SK-N-SH (cell line): ENCODE results near the gene BMP7.

Experiments used
- FOXJ3 ChIP-seq: sonication (generic); formaldehyde crosslinking; IDR thresholded peaks from 2 replicates; pipeline ENCODE4 v1.5.1; 2020; ENCODE audit warnings: mild to moderate bottlenecking, missing genetic modification reagents
- MEF2A ChIP-seq: IDR thresholded peaks from 2 replicates; pipeline ENCODE4 v1.4.0; 2012; ENCODE audit warnings: low read depth, borderline replicate concordance
- MXI1 ChIP-seq: IDR thresholded peaks from 2 replicates; pipeline ENCODE4 v1.6.1; 2012; ENCODE audit warnings: mild to moderate bottlenecking, low read depth, low read length, improper control_type of control experiment
- POLR2AphosphoS5 ChIP-seq: IDR thresholded peaks from 2 replicates; pipeline ENCODE4 v1.6.1; 2012; ENCODE audit warnings: low read depth, low read length
- RCOR1 ChIP-seq: fragments of 150-350 bp; IDR thresholded peaks from 2 replicates; pipeline ENCODE4 v1.6.1; 2017; ENCODE audit warnings: antibody characterized with exemption, low read length
- RXRA ChIP-seq: IDR thresholded peaks from 2 replicates; pipeline ENCODE4 v1.4.0; 2012; ENCODE audit warnings: low read depth, mild to moderate bottlenecking, borderline replicate concordance
- SIN3A ChIP-seq: IDR thresholded peaks from 2 replicates; pipeline ENCODE4 v1.6.1; 2012; ENCODE audit warnings: low read depth, mild to moderate bottlenecking, low read length, moderate library complexity, borderline replicate concordance
- SMC3 ChIP-seq: IDR thresholded peaks from 2 replicates; pipeline ENCODE4 v1.6.1; 2012; ENCODE audit warnings: low read depth, low read length, improper control_type of control experiment
- TAF1 ChIP-seq: IDR thresholded peaks from 2 replicates; pipeline ENCODE4 v1.6.1; 2012; ENCODE audit warnings: low read depth, mild to moderate bottlenecking, low read length, moderate library complexity, borderline replicate concordance
- TCF12 ChIP-seq: IDR thresholded peaks from 2 replicates; pipeline ENCODE4 v1.4.0; 2012
- USF2 ChIP-seq: fragments of 150-350 bp; IDR thresholded peaks from 2 replicates; pipeline ENCODE4 v1.6.1; 2017; ENCODE audit warnings: antibody characterized with exemption, low read length, low read depth, borderline replicate concordance
- YY1 ChIP-seq: IDR thresholded peaks from 2 replicates; pipeline ENCODE4 v1.4.0; 2012; ENCODE audit warnings: low read depth, mild to moderate bottlenecking
- ZBTB33 ChIP-seq: IDR thresholded peaks from 2 replicates; pipeline ENCODE4 v1.4.0; 2012; ENCODE audit warnings: low read depth, borderline replicate concordance
- TF ChIP-seq, protein P1 (sequence below): fragments of 200-600 bp; sonication (generic); IDR thresholded peaks from 2 replicates; pipeline ENCODE4 v1.6.1; 2017; ENCODE audit warnings: antibody characterized with exemption, mild to moderate bottlenecking, moderate library complexity

DNA sequence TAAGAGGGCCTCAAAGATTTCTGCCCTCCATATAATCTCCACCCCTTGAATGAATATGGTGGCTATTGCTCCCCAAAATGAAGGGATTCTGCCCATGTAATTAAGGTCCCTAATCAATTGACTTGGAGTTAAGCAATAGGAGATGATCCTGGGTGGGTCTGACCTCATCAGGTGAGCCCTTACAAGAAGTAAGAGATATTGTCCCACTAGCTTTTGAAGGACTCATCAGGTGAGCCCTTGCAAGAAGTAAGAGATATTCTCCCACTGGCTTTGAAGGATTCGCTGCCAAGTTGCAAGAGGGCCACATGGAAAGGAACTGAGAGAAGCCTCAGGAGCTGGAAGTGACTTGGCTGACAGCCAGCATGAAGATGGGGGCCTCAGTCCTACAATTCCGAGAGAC, 103.4 kb downstream of the BMP7 start:
- TF ChIP-seq, protein P1, sequence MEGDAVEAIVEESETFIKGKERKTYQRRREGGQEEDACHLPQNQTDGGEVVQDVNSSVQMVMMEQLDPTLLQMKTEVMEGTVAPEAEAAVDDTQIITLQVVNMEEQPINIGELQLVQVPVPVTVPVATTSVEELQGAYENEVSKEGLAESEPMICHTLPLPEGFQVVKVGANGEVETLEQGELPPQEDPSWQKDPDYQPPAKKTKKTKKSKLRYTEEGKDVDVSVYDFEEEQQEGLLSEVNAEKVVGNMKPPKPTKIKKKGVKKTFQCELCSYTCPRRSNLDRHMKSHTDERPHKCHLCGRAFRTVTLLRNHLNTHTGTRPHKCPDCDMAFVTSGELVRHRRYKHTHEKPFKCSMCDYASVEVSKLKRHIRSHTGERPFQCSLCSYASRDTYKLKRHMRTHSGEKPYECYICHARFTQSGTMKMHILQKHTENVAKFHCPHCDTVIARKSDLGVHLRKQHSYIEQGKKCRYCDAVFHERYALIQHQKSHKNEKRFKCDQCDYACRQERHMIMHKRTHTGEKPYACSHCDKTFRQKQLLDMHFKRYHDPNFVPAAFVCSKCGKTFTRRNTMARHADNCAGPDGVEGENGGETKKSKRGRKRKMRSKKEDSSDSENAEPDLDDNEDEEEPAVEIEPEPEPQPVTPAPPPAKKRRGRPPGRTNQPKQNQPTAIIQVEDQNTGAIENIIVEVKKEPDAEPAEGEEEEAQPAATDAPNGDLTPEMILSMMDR = no peak
- no peak for TF ChIP-seq POLR2AphosphoS5
- TF ChIP-seq TAF1 = no peak
- TF ChIP-seq MEF2A = no peak
- TF ChIP-seq SMC3 = no peak
- no peak for TF ChIP-seq TCF12
- TF ChIP-seq RCOR1 = no peak
- no peak for TF ChIP-seq SIN3A
- no peak for TF ChIP-seq MXI1
- TF ChIP-seq USF2 = no peak
- TF ChIP-seq FOXJ3 (CRISPR knock-in tag) = no peak
- TF ChIP-seq RXRA = no peak
- TF ChIP-seq YY1 = no peak
- TF ChIP-seq ZBTB33 = no peak
